HG02870 (cell line): ENCODE results near the gene MREG.
A peak's percentile ranks its signal among the peaks of the same experiment; 100 is the strongest.
"Not testable (repeated sequence)": the region's sequence is repeated elsewhere in the genome, so short reads cannot be mapped to it uniquely, and the experiment has no call there.

Experiments used
- ATAC-seq: cut with Tn5 transposase; IDR thresholded peaks from one replicate; pipeline ENCODE4 v1.9.1; 2021; ENCODE audit warnings: mild to moderate bottlenecking, moderate library complexity; ENCODE audit not compliant: unreplicated experiment

The MREG gene

GRCh38 chr2:215965532-215966165, 47.7 kb downstream of the MREG start:
- no peak for ATAC-seq

GRCh38 chr2:215961981-215962380, 51.4 kb downstream of the MREG start:
- ATAC-seq, result no peak

GRCh38 chr2:215958257-215958656, 55.1 kb downstream of the MREG start:
- no peak for ATAC-seq

- not testable (repeated sequence) for ATAC-seq
Observed at GRCh38 chr2:215957354-215958122, 55.8 kb downstream of the MREG start.

GRCh38 chr2:215952860-215953637, 60.3 kb downstream of the MREG start:
- no peak for ATAC-seq

GRCh38 chr2:215951558-215951957, 61.8 kb downstream of the MREG start:
- ATAC-seq, result no peak

GRCh38 chr2:215949991-215950404, 63.4 kb downstream of the MREG start:
- peak; percentile 90 for ATAC-seq

- ATAC-seq, result no peak
Observed at GRCh38 chr2:215948051-215948450, 65.3 kb downstream of the MREG start.

- no peak for ATAC-seq
Observed at GRCh38 chr2:215946586-215946985, 66.8 kb downstream of the MREG start.

GRCh38 chr2:215942194-215942593, 71.2 kb downstream of the MREG start:
- ATAC-seq, result no peak

- ATAC-seq, result no peak
Observed at GRCh38 chr2:215941726-215942125, 71.6 kb downstream of the MREG start.

GRCh38 chr2:215940645-215941184, 72.6 kb downstream of the MREG start:
- no peak for ATAC-seq

GRCh38 chr2:215937190-215937589, 76.2 kb downstream of the MREG start:
- no peak for ATAC-seq

- ATAC-seq, result no peak
Observed at GRCh38 chr2:215933151-215933550, 80.2 kb downstream of the MREG start.

- ATAC-seq, result peak; percentile 82
Observed at GRCh38 chr2:215931256-215931903, 82.0 kb downstream of the MREG start.

GRCh38 chr2:215930505-215931253, 82.7 kb downstream of the MREG start:
- ATAC-seq, result no peak

GRCh38 chr2:215929602-215930335, 83.6 kb downstream of the MREG start:
- ATAC-seq, result no peak

- ATAC-seq, result no peak
Observed at GRCh38 chr2:215928086-215928485, 85.3 kb downstream of the MREG start.

GRCh38 chr2:215926992-215927391, 86.4 kb downstream of the MREG start:
- ATAC-seq, result not testable (repeated sequence)
